Kidney epithelial cell (primary cell): ENCODE data around the gene RAPGEF1. TPM values are rescaled to one million over a fixed set of nuclear protein-coding genes. Genes with fewer than 3 reads are reported as not detected.

ENCODE experiments used
- DNase-seq: peaks from one replicate; pipeline ENCODE4 v3.0.0-alpha.2; 2010; ENCODE audit warnings: low read depth
- H3K27me3 ChIP-seq: 2 replicates; pipeline ENCODE4 v1.6.0; 2011; ENCODE audit warnings: low read length; ENCODE audit not compliant: control insufficient read depth, insufficient read depth
- H3K36me3 ChIP-seq: 2 replicates; pipeline ENCODE4 v1.5.1; 2011; ENCODE audit warnings: low read length; ENCODE audit not compliant: control insufficient read depth, insufficient read depth
- H3K4me3 ChIP-seq: 2 replicates; pipeline ENCODE4 v1.5.1; 2011; ENCODE audit warnings: low read depth, mild to moderate bottlenecking, control low read depth, low read length
- CTCF ChIP-seq: IDR thresholded peaks from 2 replicates; pipeline ENCODE4 v1.5.1; 2011; ENCODE audit warnings: mild to moderate bottlenecking, moderate library complexity, low read length, control low read depth, inconsistent platforms; ENCODE audit not compliant: insufficient read depth, poor library complexity, severe bottlenecking
- total RNA-seq: library from RNA; depleted of rRNA; stranded (reverse); fragments of >200 nt; gene quantifications from 2 replicates; pipeline ENCODE4 v1.2.3, GENCODE V29; 2015

Gene RAPGEF1
- total RNA-seq, 1 donor from 2014 or later: 43.5 TPM

GRCh38 chr9:131732061-131732526, 7.8 kb downstream of the RAPGEF1 start:
- no peak for DNase-seq
- no peaks in the 10 kb centered on the region for H3K27me3 ChIP-seq
- TF ChIP-seq CTCF: no peak
- H3K4me3 ChIP-seq: no peak overlapping the region
- H3K36me3 ChIP-seq: no peaks in the 10 kb centered on the region

GRCh38 chr9:131731644-131732043, 8.2 kb downstream of the RAPGEF1 start:
- no peaks in the 10 kb centered on the region for H3K27me3 ChIP-seq
- DNase-seq: no peak
- TF ChIP-seq CTCF: no peak
- H3K4me3 ChIP-seq: no peak overlapping the region
- no peaks in the 10 kb centered on the region for H3K36me3 ChIP-seq

- TF ChIP-seq CTCF: no peak
- no peak for DNase-seq
- H3K36me3 ChIP-seq: no peaks in the 10 kb centered on the region
- H3K4me3 ChIP-seq: no peak overlapping the region
- no peaks in the 10 kb centered on the region for H3K27me3 ChIP-seq
These were observed 8.6 kb downstream of the RAPGEF1 start for GRCh38 chr9:131731237-131731636.

GRCh38 chr9:131728961-131729360, 10.9 kb downstream of the RAPGEF1 start:
- DNase-seq: no peak
- Histone ChIP-seq H3K36me3 (no peaks in the 10 kb centered on the region), H3K27me3 (no peaks in the 10 kb centered on the region), H3K4me3 (no peak overlapping the region)
- no peak for TF ChIP-seq CTCF

- no peak overlapping the region for H3K4me3 ChIP-seq
- DNase-seq: no peak
- no peaks in the 10 kb centered on the region for H3K27me3 ChIP-seq
- no peak for TF ChIP-seq CTCF
- H3K36me3 ChIP-seq: no peaks in the 10 kb centered on the region
These were observed 11.3 kb downstream of the RAPGEF1 start for GRCh38 chr9:131728546-131728910.

- no peak for TF ChIP-seq CTCF
- no peaks in the 10 kb centered on the region for H3K36me3 ChIP-seq
- H3K4me3 ChIP-seq: no peak overlapping the region
- no peak for DNase-seq
- H3K27me3 ChIP-seq: no peaks in the 10 kb centered on the region
These were observed 11.9 kb downstream of the RAPGEF1 start for GRCh38 chr9:131727795-131728545.
